H9 (cell line): ENCODE data around the gene TSPAN5. TPM values are rescaled to one million over a fixed set of nuclear protein-coding genes. Genes with fewer than 3 reads are reported as not detected.
A peak's percentile ranks its signal among the peaks of the same experiment; 100 is the strongest.

Experiments used
- DNase-seq: peaks from one replicate; pipeline ENCODE4 v3.0.0-alpha.2; 2017
- H2AFZ ChIP-seq: one replicate; pipeline ENCODE4 v1.6.1; 2013; ENCODE audit warnings: mild to moderate bottlenecking, low read length, control low read depth, moderate library complexity
- H2AK5ac ChIP-seq: 2 replicates; pipeline ENCODE4 v1.6.1; 2013; ENCODE audit warnings: low read length, control low read depth, mixed read lengths; ENCODE audit not compliant: insufficient read length
- H2BK120ac ChIP-seq: one replicate; pipeline ENCODE4 v1.6.1; 2013; ENCODE audit warnings: low read depth, mild to moderate bottlenecking, low read length, control low read depth, inconsistent platforms; ENCODE audit not compliant: poor library complexity, severe bottlenecking
- H2BK12ac ChIP-seq: 2 replicates; pipeline ENCODE4 v1.6.1; 2013; ENCODE audit warnings: low read length, control low read depth, mixed read lengths, low read depth; ENCODE audit not compliant: insufficient read length
- H2BK15ac ChIP-seq: 2 replicates; pipeline ENCODE4 v1.6.1; 2013; ENCODE audit warnings: low read depth, low read length, control low read depth
- H2BK20ac ChIP-seq: one replicate; pipeline ENCODE4 v1.6.1; 2013; ENCODE audit warnings: low read depth, mild to moderate bottlenecking, low read length, control low read depth, inconsistent platforms; ENCODE audit not compliant: poor library complexity, severe bottlenecking
- H2BK5ac ChIP-seq: 2 replicates; pipeline ENCODE4 v1.6.1; 2013; ENCODE audit warnings: low read length, control low read depth, mixed read lengths; ENCODE audit not compliant: insufficient read length
- H3K14ac ChIP-seq: 2 replicates; pipeline ENCODE4 v1.6.1; 2013; ENCODE audit warnings: low read length, control low read depth; ENCODE audit not compliant: insufficient read depth
- H3K18ac ChIP-seq: 2 replicates; pipeline ENCODE4 v1.6.1; 2013; ENCODE audit warnings: low read depth, mild to moderate bottlenecking, mixed read lengths, low read length, control low read depth; ENCODE audit not compliant: insufficient read length
- H3K23ac ChIP-seq: 2 replicates; pipeline ENCODE4 v1.6.1; 2013; ENCODE audit warnings: low read length, control low read depth, mixed read lengths, low read depth; ENCODE audit not compliant: insufficient read length
- H3K23me2 ChIP-seq: 2 replicates; pipeline ENCODE4 v1.6.1; 2013; ENCODE audit warnings: low read depth, mild to moderate bottlenecking, mixed read lengths, low read length, control low read depth; ENCODE audit not compliant: insufficient read length, poor library complexity, severe bottlenecking
- H3K27ac ChIP-seq: 2 replicates; pipeline ENCODE4 v1.5.1; 2013; ENCODE audit warnings: low read length, control low read depth, mixed read lengths, low read depth; ENCODE audit not compliant: insufficient read length
- H3K27me3 ChIP-seq: 2 replicates; pipeline ENCODE4 v1.6.1; 2013; ENCODE audit warnings: low read length, control low read depth, inconsistent platforms; ENCODE audit not compliant: insufficient read depth
- H3K4ac ChIP-seq: 2 replicates; pipeline ENCODE4 v1.6.1; 2013; ENCODE audit warnings: low read depth, mild to moderate bottlenecking, control low read depth, inconsistent platforms, low read length, moderate library complexity
- H3K4me1 ChIP-seq: 2 replicates; pipeline ENCODE4 v1.6.1; 2013; ENCODE audit warnings: low read length, control low read depth, inconsistent platforms; ENCODE audit not compliant: insufficient read depth
- H3K4me2 ChIP-seq: 2 replicates; pipeline ENCODE4 v1.6.1; 2013; ENCODE audit warnings: low read length, control low read depth, mixed read lengths; ENCODE audit not compliant: insufficient read length, insufficient read depth
- H3K56ac ChIP-seq: 2 replicates; pipeline ENCODE4 v1.6.1; 2013; ENCODE audit warnings: low read depth, mild to moderate bottlenecking, mixed read lengths, low read length, control low read depth; ENCODE audit not compliant: insufficient read length
- H3K79me1 ChIP-seq: 2 replicates; pipeline ENCODE4 v1.6.1; 2013; ENCODE audit warnings: low read depth, mild to moderate bottlenecking, moderate library complexity, low read length, control low read depth, inconsistent platforms; ENCODE audit not compliant: insufficient read depth, poor library complexity, severe bottlenecking
- H3K79me2 ChIP-seq: 2 replicates; pipeline ENCODE4 v1.6.1; 2013; ENCODE audit warnings: low read length, control low read depth, inconsistent platforms; ENCODE audit not compliant: insufficient read depth
- H3K9ac ChIP-seq: 2 replicates; pipeline ENCODE4 v1.6.1; 2013; ENCODE audit warnings: low read length, control low read depth, mixed read lengths; ENCODE audit not compliant: insufficient read length; ENCODE audit errors: extremely low read depth
- H3K9me3 ChIP-seq: one replicate; pipeline ENCODE4 v1.6.1; 2013; ENCODE audit warnings: low read depth, low read length, inconsistent platforms; ENCODE audit not compliant: control insufficient read depth
- H3T11ph ChIP-seq: one replicate; pipeline ENCODE4 v1.6.1; 2013; ENCODE audit warnings: mild to moderate bottlenecking, low read length, control low read depth, inconsistent platforms
- H4K20me1 ChIP-seq: one replicate; pipeline ENCODE4 v1.6.1; 2013; ENCODE audit not compliant: control insufficient read depth, insufficient read length, insufficient read depth
- H4K5ac ChIP-seq: 2 replicates; pipeline ENCODE4 v1.6.1; 2013; ENCODE audit warnings: low read depth, mild to moderate bottlenecking, mixed read lengths, low read length, control low read depth; ENCODE audit not compliant: insufficient read length
- H4K8ac ChIP-seq: replicated peaks from 2 replicates; pipeline ENCODE4 v1.6.1; 2013; ENCODE audit warnings: low read length, control low read depth, mixed read lengths, low read depth; ENCODE audit not compliant: insufficient read length
- H4K91ac ChIP-seq: 2 replicates; pipeline ENCODE4 v1.6.1; 2013; ENCODE audit warnings: low read depth, mild to moderate bottlenecking, moderate library complexity, mixed read lengths, low read length, control low read depth; ENCODE audit not compliant: insufficient read length
- H3K27ac Mint-ChIP-seq, 3 experiments: 2 replicates in 2 of 3; 3 replicates in 1 of 3; pipeline ENCODE4 v1.8.0; 2020 to 2021; ENCODE audit warnings: mixed read lengths in 3 of 3, mild to moderate bottlenecking in 1 of 3, moderate library complexity in 1 of 3
- H3K27me3 Mint-ChIP-seq: 2 replicates; pipeline ENCODE4 v1.8.0; 2021; ENCODE audit warnings: low read depth, mild to moderate bottlenecking, moderate library complexity, mixed read lengths
- H3K36me3 Mint-ChIP-seq, 3 experiments: 2 replicates in 2 of 3; 3 replicates in 1 of 3; pipeline ENCODE4 v1.8.0; 2020 to 2021; ENCODE audit warnings: low read depth in 3 of 3, mixed read lengths in 3 of 3; ENCODE audit not compliant: insufficient read depth in 1 of 3
- H3K4me1 Mint-ChIP-seq, 2 experiments: 2 replicates each; pipeline ENCODE4 v1.8.0; 2020; ENCODE audit warnings: mixed read lengths in 2 of 2
- H3K4me3 Mint-ChIP-seq, 2 experiments: 2 replicates in 1 of 2; 3 replicates in 1 of 2; pipeline ENCODE4 v1.8.0; 2020 to 2021; ENCODE audit warnings: mild to moderate bottlenecking in 2 of 2, mixed read lengths in 2 of 2, moderate library complexity in 1 of 2
- H3K9me3 Mint-ChIP-seq, 2 experiments: 2 replicates in 1 of 2; 3 replicates in 1 of 2; pipeline ENCODE4 v1.8.0; 2020; ENCODE audit warnings: mild to moderate bottlenecking in 2 of 2, mixed read lengths in 2 of 2, moderate library complexity in 1 of 2
- CTCF ChIP-seq: fragments of 200-600 bp; sonication (generic); conservative IDR thresholded peaks from 3 replicates; pipeline ENCODE4 v1.8.0; 2021; ENCODE audit warnings: antibody characterized with exemption, mild to moderate bottlenecking
- WGBS: extraction: QIAGEN DNeasy Blood & Tissue Kit; methylation state at CpG from one replicate; pipeline ENCODE4 v1.1.7; 2013; ENCODE audit warnings: missing lambda C conversion rate, low lambda C conversion rate, mixed read lengths; ENCODE audit not compliant: insufficient read length; ENCODE audit errors: extremely low coverage; 5-methylcytosine and 5-hydroxymethylcytosine counted together
- total RNA-seq: library from RNA; stranded (reverse); gene quantifications from 2 replicates; pipeline ENCODE4 v1.2.1, GENCODE V29; 2021

Gene TSPAN5
- total RNA-seq, 1 experiment from 2014 or later, result 7.0 TPM

- DNase-seq, result no peak
- no peak overlapping the region for H2AFZ ChIP-seq
- no CpG with 5 or more reads among the region's 3 CpGs for WGBS
- H3K23ac ChIP-seq, result no peak overlapping the region
- H2BK5ac ChIP-seq, result no peak overlapping the region
- no peak overlapping the region for H4K91ac ChIP-seq
- H3K9me3 ChIP-seq, result no peaks in the 10 kb centered on the region
- no peak overlapping the region for H2BK12ac ChIP-seq
- H3K27me3 ChIP-seq, result no peaks in the 10 kb centered on the region
- peak overlapping the region in 1 of 3 experiments; percentile 72; a peak in 1 of 7 replicates for H3K27ac Mint-ChIP-seq
- H3K27me3 Mint-ChIP-seq, result no peaks in the 10 kb centered on the region
- peaks cover 18% of the 10 kb centered on the region for H3K4me1 ChIP-seq
- TF ChIP-seq CTCF, result no peak
- H3K27ac ChIP-seq, result no peak overlapping the region
- peaks cover 43 to 47% of the 10 kb centered on the region in 2 experiments for H3K4me1 Mint-ChIP-seq
- no peak overlapping the region for H2AK5ac ChIP-seq
- no peak overlapping the region for H3K4me2 ChIP-seq
- H3K56ac ChIP-seq, result no peak overlapping the region
- H3K9ac ChIP-seq, result no peak overlapping the region
- no peak overlapping the region for H4K8ac ChIP-seq
- H4K5ac ChIP-seq, result no peak overlapping the region
- H2BK120ac ChIP-seq, result no peak overlapping the region
- H3K36me3 Mint-ChIP-seq, result no peaks in the 10 kb centered on the region
- H3K79me2 ChIP-seq, result peaks cover 2% of the 10 kb centered on the region; the same call in 1 of the 2 replicates
- H3K18ac ChIP-seq, result no peak overlapping the region
- H3K9me3 Mint-ChIP-seq, result no peaks in the 10 kb centered on the region
- H3K23me2 ChIP-seq, result no peaks in the 10 kb centered on the region
- H3K79me1 ChIP-seq, result no peaks in the 10 kb centered on the region
- H3K4ac ChIP-seq, result no peak overlapping the region
- H2BK15ac ChIP-seq, result no peak overlapping the region
- H3T11ph ChIP-seq, result no peak overlapping the region
- no peaks in the 10 kb centered on the region for H4K20me1 ChIP-seq
- no peak overlapping the region for H3K4me3 Mint-ChIP-seq
- no peak overlapping the region for H3K14ac ChIP-seq
- H2BK20ac ChIP-seq, result no peak overlapping the region
These were observed 44.3 kb downstream of the TSPAN5 start for GRCh38 chr4:98614094-98614493.
